ENCODE results near the gene NKAIN2.
"Not testable (repeated sequence)": the region's sequence is repeated elsewhere in the genome, so short reads cannot be mapped to it uniquely, and the experiment has no call there.

NKAIN2 gene

GRCh38 chr6:124371974-124372475, 568.4 kb downstream of the NKAIN2 start:
- TF ChIP-seq, protein P1, sequence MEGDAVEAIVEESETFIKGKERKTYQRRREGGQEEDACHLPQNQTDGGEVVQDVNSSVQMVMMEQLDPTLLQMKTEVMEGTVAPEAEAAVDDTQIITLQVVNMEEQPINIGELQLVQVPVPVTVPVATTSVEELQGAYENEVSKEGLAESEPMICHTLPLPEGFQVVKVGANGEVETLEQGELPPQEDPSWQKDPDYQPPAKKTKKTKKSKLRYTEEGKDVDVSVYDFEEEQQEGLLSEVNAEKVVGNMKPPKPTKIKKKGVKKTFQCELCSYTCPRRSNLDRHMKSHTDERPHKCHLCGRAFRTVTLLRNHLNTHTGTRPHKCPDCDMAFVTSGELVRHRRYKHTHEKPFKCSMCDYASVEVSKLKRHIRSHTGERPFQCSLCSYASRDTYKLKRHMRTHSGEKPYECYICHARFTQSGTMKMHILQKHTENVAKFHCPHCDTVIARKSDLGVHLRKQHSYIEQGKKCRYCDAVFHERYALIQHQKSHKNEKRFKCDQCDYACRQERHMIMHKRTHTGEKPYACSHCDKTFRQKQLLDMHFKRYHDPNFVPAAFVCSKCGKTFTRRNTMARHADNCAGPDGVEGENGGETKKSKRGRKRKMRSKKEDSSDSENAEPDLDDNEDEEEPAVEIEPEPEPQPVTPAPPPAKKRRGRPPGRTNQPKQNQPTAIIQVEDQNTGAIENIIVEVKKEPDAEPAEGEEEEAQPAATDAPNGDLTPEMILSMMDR (IDR thresholded peaks at IDR 0.05; ENCODE audit: low read depth, low read length, missing control alignments) = no peak
- no peak for DNase-seq (ENCODE audit: low read depth)
- no peak overlapping the region for H3K4me3 ChIP-seq (ENCODE audit: low read depth, low read length)

GRCh38 chr6:124373386-124373785, 569.7 kb downstream of the NKAIN2 start:
- no peak for DNase-seq (ENCODE audit: low read depth)
- TF ChIP-seq, protein P1 (IDR thresholded peaks at IDR 0.05; ENCODE audit: low read depth, low read length, missing control alignments) = no peak
- H3K4me3 ChIP-seq (ENCODE audit: low read depth, low read length) = no peak overlapping the region

DNA sequence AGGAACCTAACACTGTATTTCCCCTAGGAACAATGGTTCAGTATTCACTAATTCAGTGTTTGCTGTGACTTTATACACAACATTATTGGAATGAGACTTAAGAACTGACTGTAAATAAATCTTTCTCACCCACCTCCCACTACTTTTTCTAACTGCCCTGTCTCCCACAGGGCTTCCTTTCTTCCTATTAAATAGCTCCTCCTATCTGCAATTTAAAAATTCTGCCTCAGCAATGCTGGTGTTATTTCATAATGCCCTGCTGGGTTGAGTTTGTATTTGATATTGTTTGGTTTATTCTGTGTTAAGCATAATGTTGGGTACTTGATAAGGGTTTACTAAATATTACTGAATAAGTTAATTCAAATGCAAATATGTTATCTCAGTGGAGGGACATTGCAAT, 585.5 kb downstream of the NKAIN2 start:
- TF ChIP-seq, protein P1 (IDR thresholded peaks at IDR 0.05; ENCODE audit: low read depth, low read length, missing control alignments) = no peak
- no peak overlapping the region for H3K4me3 ChIP-seq (ENCODE audit: low read depth, low read length)
- DNase-seq (ENCODE audit: low read depth) = no peak

GRCh38 chr6:124393536-124393935, 589.9 kb downstream of the NKAIN2 start:
- H3K4me3 ChIP-seq (ENCODE audit: low read depth, low read length) = no peak overlapping the region
- no peak for DNase-seq (ENCODE audit: low read depth)

DNA sequence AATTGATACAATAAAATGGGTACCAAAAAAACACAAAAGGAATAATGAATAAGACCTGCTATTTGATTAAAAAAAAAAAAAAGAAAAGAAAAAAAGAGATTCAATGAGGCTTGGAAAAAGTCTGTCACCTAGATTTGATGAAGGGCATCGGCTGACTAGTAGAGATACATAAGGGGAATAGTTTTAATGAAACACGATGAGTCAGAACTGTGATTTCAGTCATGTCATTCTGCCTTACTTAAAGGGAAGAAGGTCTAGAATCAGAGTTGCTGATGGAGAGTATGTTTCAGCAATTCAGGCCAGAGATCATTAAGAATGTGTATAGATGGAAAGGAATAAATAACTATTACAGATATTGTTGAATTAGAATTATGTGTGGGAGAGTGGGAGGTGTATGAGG, 592.7 kb downstream of the NKAIN2 start:
- no peak for DNase-seq (ENCODE audit: low read depth)
- TF ChIP-seq, protein P1 (IDR thresholded peaks at IDR 0.05; ENCODE audit: low read depth, low read length, missing control alignments) = no peak
- no peak overlapping the region for H3K4me3 ChIP-seq (ENCODE audit: low read depth, low read length)

More at GRCh38 chr6:124393536-124393935, 589.9 kb downstream of the NKAIN2 start:
- TF ChIP-seq, protein P1 (IDR thresholded peaks at IDR 0.05; ENCODE audit: low read depth, low read length, missing control alignments) = no peak

- TF ChIP-seq, protein P1 (IDR thresholded peaks at IDR 0.05; ENCODE audit: low read depth, low read length, missing control alignments) = no peak
- no peak for DNase-seq (ENCODE audit: low read depth)
- H3K4me3 ChIP-seq (ENCODE audit: low read depth, low read length) = no peak overlapping the region
These were observed 596.8 kb downstream of the NKAIN2 start for GRCh38 chr6:124400261-124400999.

- DNase-seq (ENCODE audit: low read depth); H3K4me3 ChIP-seq (ENCODE audit: low read depth, low read length): not testable (repeated sequence)
These were observed 606.8 kb downstream of the NKAIN2 start for GRCh38 chr6:124410425-124410824.

GRCh38 chr6:124412657-124413056, 609.0 kb downstream of the NKAIN2 start:
- DNase-seq (ENCODE audit: low read depth); H3K4me3 ChIP-seq (ENCODE audit: low read depth, low read length): not testable (repeated sequence)
